Nephron progenitor cell (in vitro differentiated cells): ENCODE measurements around the gene AMPH.
"Not testable (repeated sequence)": the region's sequence is repeated elsewhere in the genome, so short reads cannot be mapped to it uniquely, and the experiment has no call there.

Experiments
- DNase-seq: peaks from one replicate; pipeline ENCODE4 v3.0.0; 2021
- H3K27ac Mint-ChIP-seq: 2 replicates; pipeline ENCODE4 v1.8.0; 2021; ENCODE audit warnings: mild to moderate bottlenecking, moderate library complexity, mixed read lengths
- H3K27me3 Mint-ChIP-seq: 2 replicates; pipeline ENCODE4 v1.8.0; 2021; ENCODE audit warnings: mild to moderate bottlenecking, low read depth, mixed read lengths; ENCODE audit not compliant: poor library complexity
- H3K36me3 Mint-ChIP-seq: 2 replicates; pipeline ENCODE4 v1.8.0; 2021; ENCODE audit warnings: low read depth, mixed read lengths
- H3K4me1 Mint-ChIP-seq: 2 replicates; pipeline ENCODE4 v1.8.0; 2021; ENCODE audit warnings: mixed read lengths
- H3K4me3 Mint-ChIP-seq: 2 replicates; pipeline ENCODE4 v1.8.0; 2021; ENCODE audit warnings: mild to moderate bottlenecking, moderate library complexity, mixed read lengths
- H3K9me3 Mint-ChIP-seq: 2 replicates; pipeline ENCODE4 v1.8.0; 2021; ENCODE audit warnings: mild to moderate bottlenecking, moderate library complexity, mixed read lengths
- TF ChIP-seq, protein P1 (sequence below): fragments of 200-600 bp; sonication (generic); IDR thresholded peaks from 2 replicates; pipeline ENCODE4 v1.5.0; 2021; ENCODE audit warnings: antibody characterized with exemption

Gene AMPH

DNA sequence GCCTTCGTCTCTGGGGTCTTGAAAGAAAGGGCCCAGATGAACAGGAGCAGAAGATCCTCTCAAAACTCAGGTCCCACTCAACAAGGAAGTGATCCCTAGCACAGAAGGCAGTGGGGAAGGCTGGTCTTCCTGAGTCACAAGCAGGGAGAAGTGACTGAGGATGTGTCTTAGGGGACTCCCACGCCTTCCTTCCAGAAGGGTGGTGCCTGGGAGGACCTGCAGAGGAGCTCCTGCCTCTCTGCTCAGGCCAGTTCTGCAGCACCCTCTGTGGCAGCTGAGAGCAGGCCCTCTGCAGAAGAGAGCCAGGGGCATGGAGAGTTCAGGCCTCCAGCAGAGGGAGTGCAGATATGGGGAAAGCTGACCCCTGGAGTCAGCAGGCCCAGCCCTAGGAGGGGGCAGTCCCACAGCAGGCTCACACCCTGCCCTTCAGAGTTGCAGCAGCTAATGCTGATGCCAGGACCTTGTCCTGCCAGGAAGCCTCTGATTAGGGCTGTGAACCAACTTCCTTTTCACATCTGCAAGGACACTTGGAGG, 289.9 kb downstream of the AMPH start:
- not testable (repeated sequence) for H3K36me3 Mint-ChIP-seq, H3K4me3 Mint-ChIP-seq, H3K9me3 Mint-ChIP-seq, H3K27me3 Mint-ChIP-seq
- TF ChIP-seq, protein P1, sequence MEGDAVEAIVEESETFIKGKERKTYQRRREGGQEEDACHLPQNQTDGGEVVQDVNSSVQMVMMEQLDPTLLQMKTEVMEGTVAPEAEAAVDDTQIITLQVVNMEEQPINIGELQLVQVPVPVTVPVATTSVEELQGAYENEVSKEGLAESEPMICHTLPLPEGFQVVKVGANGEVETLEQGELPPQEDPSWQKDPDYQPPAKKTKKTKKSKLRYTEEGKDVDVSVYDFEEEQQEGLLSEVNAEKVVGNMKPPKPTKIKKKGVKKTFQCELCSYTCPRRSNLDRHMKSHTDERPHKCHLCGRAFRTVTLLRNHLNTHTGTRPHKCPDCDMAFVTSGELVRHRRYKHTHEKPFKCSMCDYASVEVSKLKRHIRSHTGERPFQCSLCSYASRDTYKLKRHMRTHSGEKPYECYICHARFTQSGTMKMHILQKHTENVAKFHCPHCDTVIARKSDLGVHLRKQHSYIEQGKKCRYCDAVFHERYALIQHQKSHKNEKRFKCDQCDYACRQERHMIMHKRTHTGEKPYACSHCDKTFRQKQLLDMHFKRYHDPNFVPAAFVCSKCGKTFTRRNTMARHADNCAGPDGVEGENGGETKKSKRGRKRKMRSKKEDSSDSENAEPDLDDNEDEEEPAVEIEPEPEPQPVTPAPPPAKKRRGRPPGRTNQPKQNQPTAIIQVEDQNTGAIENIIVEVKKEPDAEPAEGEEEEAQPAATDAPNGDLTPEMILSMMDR = peak; percentile 13
- DNase-seq = peak; percentile 41
- peak overlapping the region; percentile 9 for H3K27ac Mint-ChIP-seq
- peaks cover 68% of the 10 kb centered on the region for H3K4me1 Mint-ChIP-seq

DNA sequence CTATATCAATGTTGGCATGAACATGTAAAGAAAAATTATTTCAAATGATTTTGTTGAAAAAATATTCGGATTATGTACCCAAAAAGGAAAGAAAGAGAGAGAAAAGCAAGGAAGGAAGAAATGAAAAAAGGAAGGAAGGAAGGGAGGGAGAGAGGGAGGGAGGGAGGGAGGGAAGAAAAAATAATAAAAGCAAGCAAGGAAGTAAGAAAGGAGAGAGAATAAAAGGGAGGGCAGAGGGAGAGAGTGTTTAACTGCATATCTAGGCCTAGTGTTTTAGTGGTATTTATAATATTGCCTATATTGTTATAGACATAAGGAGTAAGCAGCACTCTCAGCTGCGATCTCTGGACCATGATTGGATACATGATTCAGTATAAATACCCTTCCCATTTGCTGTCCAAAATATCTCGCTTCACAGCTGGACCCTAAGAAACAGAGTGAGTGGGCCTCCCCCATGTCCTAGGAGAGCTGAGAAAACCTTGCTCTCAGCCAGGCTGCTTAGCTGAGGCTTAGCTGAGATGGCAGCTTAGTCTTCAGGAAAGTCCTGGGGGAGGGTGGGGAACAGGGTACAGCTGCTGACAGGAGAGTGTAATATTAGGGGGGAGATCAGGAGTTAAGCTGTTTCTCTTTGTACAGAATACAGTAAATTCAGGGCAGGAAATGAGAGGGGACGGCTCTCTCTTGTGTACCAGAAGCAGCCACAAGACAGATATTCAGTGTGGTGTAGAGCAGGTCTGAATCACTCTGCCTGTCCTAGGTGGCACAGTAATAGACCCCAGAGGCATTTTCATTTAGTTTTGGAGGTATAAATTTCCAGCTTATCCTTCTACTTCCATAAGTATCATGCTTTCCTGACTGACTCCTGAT, 291.0 kb downstream of the AMPH start:
- Mint-ChIP-seq H3K27ac (no peak overlapping the region), H3K9me3 (no peaks in the 10 kb centered on the region), H3K27me3 (no peaks in the 10 kb centered on the region), H3K36me3 (no peaks in the 10 kb centered on the region), H3K4me1 (peaks cover 65% of the 10 kb centered on the region), H3K4me3 (no peak overlapping the region)
- DNase-seq = no peak
- TF ChIP-seq, protein P1 = no peak

DNA sequence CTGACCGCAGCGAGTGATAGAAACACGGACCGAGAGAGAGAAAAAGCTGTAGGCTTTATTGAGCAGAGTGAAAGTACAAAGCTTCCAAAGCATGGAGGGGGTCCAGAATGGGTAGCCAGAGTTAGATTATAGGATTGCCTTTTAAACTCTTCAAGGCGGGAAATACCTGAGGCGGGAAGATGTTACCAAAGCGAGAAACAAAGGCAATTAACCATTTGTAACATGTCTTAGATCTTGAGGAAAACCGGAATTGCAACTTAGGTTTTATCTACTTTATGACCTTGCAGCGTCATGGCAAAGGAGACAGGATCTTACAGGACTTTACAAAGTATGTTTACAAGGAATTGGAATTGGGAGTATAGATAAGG, 295.0 kb downstream of the AMPH start:
- not testable (repeated sequence) for H3K27me3 Mint-ChIP-seq, DNase-seq, H3K9me3 Mint-ChIP-seq, H3K36me3 Mint-ChIP-seq
- H3K4me1 Mint-ChIP-seq = peaks cover 62% of the 10 kb centered on the region
- H3K27ac Mint-ChIP-seq = peak overlapping the region; percentile 48
- H3K4me3 Mint-ChIP-seq = peak overlapping the region; percentile 8

DNA sequence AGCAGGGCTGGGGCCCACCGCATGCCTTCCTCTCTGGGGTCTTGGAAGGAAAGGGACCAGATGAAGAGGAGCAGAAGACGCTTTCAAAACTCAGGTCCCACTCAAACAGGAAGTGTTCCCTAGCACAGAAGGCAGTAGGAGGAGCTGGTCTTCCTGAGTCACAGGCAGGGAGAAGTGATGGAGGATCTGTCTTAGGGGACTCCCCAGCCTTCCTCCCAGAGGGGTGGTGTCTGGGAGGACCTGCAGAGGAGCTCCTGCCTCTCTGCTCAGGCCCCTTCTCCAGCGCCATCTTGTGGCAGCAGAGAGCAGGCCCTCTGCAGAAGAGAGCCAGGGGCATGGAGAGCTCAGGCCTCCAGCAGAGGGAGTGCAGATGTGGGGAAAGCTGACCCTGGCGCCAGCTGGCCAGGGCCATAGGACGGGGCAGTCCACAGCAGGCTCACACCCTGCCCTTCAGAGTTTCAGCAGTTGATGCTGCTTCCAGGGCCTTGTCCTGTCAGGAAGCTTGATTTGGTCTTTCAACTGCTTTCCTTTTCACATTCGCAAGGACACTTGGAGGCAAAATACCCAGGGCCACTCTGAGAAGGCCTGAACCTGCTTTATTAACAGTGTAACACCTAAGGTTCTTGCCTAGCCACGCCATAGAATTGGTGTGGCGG, 295.6 kb downstream of the AMPH start:
- no peaks in the 10 kb centered on the region for H3K27me3 Mint-ChIP-seq
- H3K27ac Mint-ChIP-seq = peak overlapping the region; percentile 48
- H3K4me1 Mint-ChIP-seq = peaks cover 62% of the 10 kb centered on the region
- no peaks in the 10 kb centered on the region for H3K36me3 Mint-ChIP-seq
- H3K9me3 Mint-ChIP-seq = no peaks in the 10 kb centered on the region
- peak overlapping the region; percentile 8 for H3K4me3 Mint-ChIP-seq
- TF ChIP-seq, protein P1 = peak; percentile 95
- peak; percentile 89 for DNase-seq

DNA sequence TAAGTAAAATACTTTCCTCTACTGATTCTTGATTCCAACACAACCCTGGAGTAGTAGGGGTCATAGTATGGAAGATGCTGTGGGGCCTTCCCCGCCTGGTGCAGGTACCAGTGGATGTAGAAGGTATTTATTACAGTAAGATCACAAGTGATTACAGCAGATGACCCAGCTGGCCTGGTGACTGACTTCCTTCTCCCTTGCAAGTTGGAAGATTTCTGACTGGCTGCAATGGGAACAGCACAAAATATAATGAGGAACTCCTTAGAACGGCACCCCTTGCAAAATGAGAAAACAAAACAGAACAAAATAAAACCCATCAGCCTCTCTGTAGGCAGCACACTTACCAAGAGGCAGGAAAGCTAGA, 296.1 kb downstream of the AMPH start:
- Mint-ChIP-seq H3K4me1 (peaks cover 59% of the 10 kb centered on the region), H3K4me3 (no peak overlapping the region), H3K9me3 (no peaks in the 10 kb centered on the region), H3K36me3 (no peaks in the 10 kb centered on the region), H3K27me3 (no peaks in the 10 kb centered on the region), H3K27ac (no peak overlapping the region)
- TF ChIP-seq, protein P1 = no peak
- DNase-seq = no peak

DNA sequence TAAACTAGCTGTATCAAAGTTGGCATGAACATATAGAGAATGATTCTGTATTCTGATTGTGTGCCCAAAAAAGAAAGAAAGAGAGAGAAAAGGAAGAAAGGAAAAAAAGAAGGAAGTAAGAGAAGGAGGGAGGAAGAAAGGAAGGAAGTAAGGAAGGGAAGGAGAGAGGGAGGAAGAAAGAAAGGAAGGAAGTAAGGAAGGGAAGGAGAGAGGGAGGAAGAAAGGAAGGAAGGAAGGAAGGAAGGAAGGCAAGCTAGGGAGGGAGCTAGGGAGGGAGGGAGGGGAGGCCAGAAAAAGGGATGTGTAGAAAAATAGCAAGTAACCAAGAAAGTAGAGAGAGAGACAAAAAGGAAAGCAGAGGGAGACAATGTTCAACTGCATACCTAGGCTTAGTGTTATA, 297.0 kb downstream of the AMPH start:
- Mint-ChIP-seq H3K9me3 (no peaks in the 10 kb centered on the region), H3K27me3 (peaks cover 2% of the 10 kb centered on the region), H3K27ac (peak overlapping the region; percentile 5), H3K36me3 (no peaks in the 10 kb centered on the region), H3K4me3 (no peak overlapping the region), H3K4me1 (peaks cover 51% of the 10 kb centered on the region)
- DNase-seq = no peak
- TF ChIP-seq, protein P1 = no peak
